Epithelial cell of proximal tubule (primary cell): Measurements from ENCODE around the gene UBR1. TPM values are rescaled to one million over a fixed set of nuclear protein-coding genes. Genes with fewer than 3 reads are reported as not detected.

Experiments
- DNase-seq: peaks from one replicate; pipeline ENCODE4 v3.0.0-alpha.2; 2011; ENCODE audit warnings: low read depth
- H3K4me3 ChIP-seq: 2 replicates; pipeline ENCODE4 v1.5.1; 2011; ENCODE audit warnings: low read depth, mild to moderate bottlenecking, low read length
- CTCF ChIP-seq: conservative IDR thresholded peaks from 2 replicates; pipeline ENCODE4 v1.5.1; 2012; ENCODE audit warnings: low read depth, mild to moderate bottlenecking, low read length
- total RNA-seq: library from RNA; depleted of rRNA; stranded (reverse); fragments of >200 nt; gene quantifications from 2 replicates; pipeline ENCODE4 v1.2.3, GENCODE V29; 2015

UBR1 gene
- total RNA-seq, 1 donor from 2014 or later, result 10.8 TPM

GRCh38 chr15:43107751-43108150 lies 1.9 kb upstream of the UBR1 start:
- TF ChIP-seq CTCF, result no peak

GRCh38 chr15:43106486-43106829 lies 620 bp upstream of the UBR1 start:
- no peak for DNase-seq
- TF ChIP-seq CTCF, result no peak
- peak overlapping the region; percentile 92 for H3K4me3 ChIP-seq

More at GRCh38 chr15:43107751-43108150, 1.9 kb upstream of the UBR1 start:
- H3K4me3 ChIP-seq, result no peak overlapping the region
- DNase-seq, result no peak

GRCh38 chr15:43105077-43105736 lies 631 bp downstream of the UBR1 start:
- H3K4me3 ChIP-seq, result peak overlapping the region; percentile 92
- no peak for DNase-seq
- TF ChIP-seq CTCF, result no peak

- peak overlapping the region; percentile 92 for H3K4me3 ChIP-seq
- TF ChIP-seq CTCF, result no peak
- DNase-seq, result no peak
These were observed 1.4 kb downstream of the UBR1 start for GRCh38 chr15:43104426-43104825.

- TF ChIP-seq CTCF, result no peak
- no peak for DNase-seq
- no peak overlapping the region for H3K4me3 ChIP-seq
These were observed 1.9 kb downstream of the UBR1 start for GRCh38 chr15:43103907-43104306.

- H3K4me3 ChIP-seq, result no peak overlapping the region
- no peak for DNase-seq
- TF ChIP-seq CTCF, result no peak
These were observed 3.7 kb downstream of the UBR1 start for GRCh38 chr15:43102187-43102586.

GRCh38 chr15:43100971-43101370 lies 4.9 kb downstream of the UBR1 start:
- H3K4me3 ChIP-seq, result no peak overlapping the region
- no peak for DNase-seq
- no peak for TF ChIP-seq CTCF
